HG02973 (cell line): ENCODE data around the gene UNC119B.
"Not testable (repeated sequence)": the region's sequence is repeated elsewhere in the genome, so short reads cannot be mapped to it uniquely, and the experiment has no call there.

ENCODE experiments used
- ATAC-seq: cut with Tn5 transposase; IDR thresholded peaks from one replicate; pipeline ENCODE4 v1.9.1; 2021; ENCODE audit warnings: moderate library complexity; ENCODE audit not compliant: unreplicated experiment

The UNC119B gene

DNA sequence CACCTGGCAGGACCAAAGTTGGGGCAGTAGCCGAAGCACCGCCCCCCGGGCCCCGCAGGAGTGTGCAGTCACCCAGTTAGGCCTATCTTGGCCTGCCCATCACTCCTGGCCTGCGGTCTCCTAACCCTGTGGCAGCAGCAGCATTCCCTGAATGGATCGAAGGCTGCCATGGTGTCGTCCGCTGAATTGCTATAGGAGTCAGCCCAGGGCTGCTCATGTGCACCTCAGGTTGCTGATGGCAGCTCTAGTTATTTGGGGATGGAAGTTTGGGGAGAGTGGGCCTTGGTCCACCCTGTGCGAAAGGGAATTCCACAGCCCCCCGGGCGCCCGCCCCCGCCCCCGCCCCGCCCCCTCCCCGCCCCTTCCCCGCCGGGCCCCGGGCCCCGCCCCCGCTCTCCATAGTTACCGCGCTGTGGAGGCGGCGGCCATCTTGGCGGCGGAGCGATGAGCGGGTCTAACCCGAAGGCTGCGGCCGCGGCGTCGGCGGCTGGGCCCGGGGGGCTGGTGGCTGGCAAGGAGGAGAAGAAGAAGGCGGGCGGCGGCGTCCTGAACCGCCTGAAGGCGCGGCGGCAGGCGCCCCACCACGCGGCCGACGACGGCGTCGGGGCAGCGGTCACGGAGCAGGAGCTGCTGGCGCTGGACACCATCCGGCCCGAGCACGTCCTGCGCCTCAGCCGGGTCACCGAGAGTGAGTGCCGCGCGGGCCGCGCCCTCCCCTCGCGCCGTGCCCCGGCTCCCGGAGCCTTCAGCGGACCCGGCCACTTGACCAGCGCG, at the start of gene UNC119B:
UNC119B (plus strand) TSS at position 428 of the 774 bp plus-strand sequence; CDS start at position 445, 17 bp downstream.
- ATAC-seq = peak; percentile 60

GRCh38 chr12:120661432-120661831, 48.8 kb upstream of the UNC119B start:
- ATAC-seq = no peak

- peak; percentile 81 for ATAC-seq
Observed at GRCh38 chr12:120662879-120663278, 47.4 kb upstream of the UNC119B start.

- no peak for ATAC-seq
Observed at GRCh38 chr12:120663741-120664140, 46.5 kb upstream of the UNC119B start.

DNA sequence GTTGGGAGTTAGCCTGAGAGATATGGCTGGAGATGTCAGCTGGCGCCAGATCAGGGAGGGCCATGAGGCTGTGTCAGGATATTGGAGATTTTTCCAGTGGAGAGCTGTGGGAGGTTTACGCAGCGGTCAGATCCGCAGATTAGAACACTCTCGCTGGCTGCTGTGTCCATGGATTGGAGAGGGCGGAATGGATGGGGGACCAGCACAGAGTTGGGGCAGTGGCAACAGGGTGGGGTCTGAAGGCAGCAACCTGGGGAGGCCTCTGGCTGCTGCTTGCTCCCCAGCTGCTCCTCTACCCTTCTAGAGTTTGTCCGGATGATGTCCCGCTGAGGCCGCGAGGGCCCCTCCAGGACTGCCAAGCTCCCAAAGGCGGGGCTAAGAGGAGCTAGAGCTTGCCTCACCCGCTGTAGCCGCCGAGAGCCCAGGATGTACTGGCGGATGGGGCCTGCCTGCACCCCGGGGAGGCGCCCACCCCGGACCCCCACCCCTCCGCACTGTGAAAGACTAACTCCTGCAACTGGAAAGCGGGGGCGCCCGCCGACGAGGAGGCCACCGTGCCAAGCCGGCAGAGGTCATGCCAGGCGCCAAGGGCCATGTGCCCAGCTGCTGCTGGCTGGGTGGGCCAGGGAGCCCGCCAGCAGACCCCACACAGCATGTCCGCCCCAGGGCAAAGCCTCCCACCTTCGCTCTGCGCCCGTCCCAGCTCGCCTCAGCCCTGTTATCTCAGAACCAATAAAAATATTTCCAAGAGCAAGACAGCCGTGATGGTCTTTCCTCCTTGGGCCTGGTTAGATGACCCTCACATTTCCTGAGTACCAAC, 43.5 kb upstream of the UNC119B start:
- ATAC-seq = no peak

- no peak for ATAC-seq
Observed at GRCh38 chr12:120668091-120668867, 42.0 kb upstream of the UNC119B start.

DNA sequence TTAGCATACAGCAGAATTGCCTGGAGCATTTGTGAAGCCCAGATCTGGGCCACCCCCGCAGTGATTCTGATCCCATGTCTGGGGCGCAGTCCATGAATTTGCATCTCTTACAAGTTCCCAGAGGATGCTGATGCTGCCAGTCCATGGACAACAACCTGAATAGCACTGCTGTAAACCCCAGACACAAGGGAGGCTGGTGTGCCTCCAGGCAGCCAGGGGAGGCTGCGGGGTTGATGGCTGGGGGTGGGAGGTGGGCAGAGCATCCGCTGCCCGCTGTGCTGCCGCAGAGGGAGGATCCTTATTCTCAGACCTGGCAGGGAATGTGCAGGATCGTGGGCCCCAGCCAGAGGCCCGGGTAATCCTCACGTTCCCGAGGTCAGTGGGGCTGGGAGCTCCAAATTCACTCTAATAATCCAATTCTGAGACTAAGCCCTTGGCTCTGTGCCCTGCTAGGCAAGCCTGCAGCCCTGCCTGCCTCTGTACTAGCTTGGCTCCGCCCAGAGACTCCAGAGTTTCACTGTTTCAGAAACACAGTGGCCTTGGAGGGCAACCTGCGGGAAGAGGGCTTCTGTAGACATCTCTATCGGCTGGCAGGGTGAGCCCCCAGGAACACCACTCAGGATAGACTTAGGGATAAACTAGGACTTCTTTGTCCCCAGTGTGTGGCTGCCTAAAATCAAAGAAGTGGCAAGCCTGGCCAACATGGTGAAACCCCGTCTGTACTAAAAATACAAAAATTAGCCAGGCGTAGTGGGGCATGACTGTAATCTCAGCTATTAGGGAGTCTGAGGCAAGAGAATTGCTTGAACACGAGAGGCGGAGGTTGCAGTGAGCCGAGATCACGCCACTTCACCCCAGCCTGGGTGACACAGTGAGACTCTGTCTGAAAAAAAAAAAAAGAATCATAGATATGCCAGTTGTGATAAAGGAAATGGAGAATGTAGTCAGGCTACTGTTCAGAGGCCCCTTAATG, 41.1 kb upstream of the UNC119B start:
- ATAC-seq = peak; percentile 59

GRCh38 chr12:120670237-120670636, 40.0 kb upstream of the UNC119B start:
- ATAC-seq = not testable (repeated sequence)

- ATAC-seq = no peak
Observed at GRCh38 chr12:120670667-120671066, 39.6 kb upstream of the UNC119B start.

GRCh38 chr12:120674097-120674636, 36.1 kb upstream of the UNC119B start:
- ATAC-seq = no peak

DNA sequence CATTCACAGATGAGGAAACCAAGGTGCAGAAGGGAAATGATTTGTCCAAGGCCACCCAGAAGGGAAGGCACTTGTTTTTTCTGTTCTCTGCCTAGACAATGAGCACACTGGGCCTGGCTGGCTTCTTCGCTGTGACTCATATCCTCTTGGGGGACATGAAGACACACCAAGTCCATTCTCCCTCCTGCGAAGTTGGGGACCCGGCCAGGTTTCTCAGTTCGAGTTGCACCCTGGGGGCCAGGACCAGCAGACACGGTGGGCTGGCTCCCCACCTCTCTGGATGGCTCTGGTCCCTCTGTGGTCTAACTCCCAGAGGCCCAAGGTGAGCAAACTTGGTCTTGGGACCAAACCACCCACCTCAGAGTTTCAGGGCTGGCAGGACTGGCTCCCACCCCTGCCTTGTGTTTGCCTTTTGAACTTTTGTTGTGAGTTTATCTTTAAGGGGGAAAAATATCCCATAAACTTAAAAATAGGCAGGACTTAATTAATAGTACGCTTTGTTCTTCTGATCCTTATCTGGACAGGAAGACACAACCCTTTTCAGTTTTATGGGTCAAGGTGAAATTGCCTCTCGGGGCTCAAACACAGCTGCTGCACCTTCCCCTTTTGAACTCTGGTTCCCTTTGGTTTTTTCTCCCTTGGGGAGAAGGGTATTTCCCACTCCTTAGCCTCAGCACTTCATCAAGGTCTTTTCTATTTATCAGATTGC, 32.3 kb upstream of the UNC119B start:
- no peak for ATAC-seq

DNA sequence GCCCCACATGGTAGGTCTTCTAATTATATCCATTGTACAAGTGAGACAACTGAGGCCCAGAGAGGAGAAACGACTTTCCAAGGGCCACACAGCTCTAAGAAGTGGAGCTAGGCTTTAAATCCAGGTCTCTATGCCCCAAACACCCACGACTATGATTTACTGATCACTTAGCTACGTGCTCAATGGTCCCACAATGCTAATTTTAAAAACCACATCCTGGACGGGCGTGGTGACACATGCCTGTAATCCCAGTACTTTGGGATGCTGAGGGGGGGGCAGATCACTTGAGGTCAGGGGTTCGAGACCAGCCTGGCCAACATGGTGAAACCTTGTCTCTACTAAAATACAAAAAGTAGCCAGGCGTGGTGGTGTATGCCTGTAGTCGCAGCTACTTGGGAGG, 31.7 kb upstream of the UNC119B start:
- ATAC-seq = no peak

DNA sequence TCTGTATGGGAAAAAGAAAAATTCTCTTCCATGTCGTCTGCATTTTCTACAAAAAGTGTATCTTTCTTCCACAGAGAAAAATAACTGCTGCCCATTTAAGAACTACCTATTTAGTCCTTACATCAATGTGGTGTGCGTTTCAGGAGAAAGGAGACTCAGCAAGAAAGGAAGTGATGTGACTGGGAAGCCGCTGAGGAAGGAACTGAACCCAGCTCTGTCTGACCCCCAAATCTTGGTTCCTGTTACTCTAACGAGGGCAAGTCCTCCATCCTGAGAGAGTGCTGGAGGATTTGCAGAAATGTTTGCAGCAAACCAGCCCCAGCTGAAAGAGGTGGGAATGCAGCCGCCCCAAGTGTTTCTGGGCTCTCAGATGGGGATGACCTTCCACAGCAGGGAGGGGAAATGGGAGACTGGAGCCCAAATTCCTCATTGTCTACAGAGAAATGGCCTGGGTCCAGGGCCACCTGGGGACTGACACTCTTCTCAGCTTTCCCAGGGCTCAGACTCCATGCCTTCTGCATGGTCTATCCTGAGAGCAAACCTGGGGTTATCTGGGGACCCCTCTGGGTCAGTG, 30.0 kb upstream of the UNC119B start:
- ATAC-seq = no peak

- no peak for ATAC-seq
Observed at GRCh38 chr12:120684523-120684932, 25.7 kb upstream of the UNC119B start.

DNA sequence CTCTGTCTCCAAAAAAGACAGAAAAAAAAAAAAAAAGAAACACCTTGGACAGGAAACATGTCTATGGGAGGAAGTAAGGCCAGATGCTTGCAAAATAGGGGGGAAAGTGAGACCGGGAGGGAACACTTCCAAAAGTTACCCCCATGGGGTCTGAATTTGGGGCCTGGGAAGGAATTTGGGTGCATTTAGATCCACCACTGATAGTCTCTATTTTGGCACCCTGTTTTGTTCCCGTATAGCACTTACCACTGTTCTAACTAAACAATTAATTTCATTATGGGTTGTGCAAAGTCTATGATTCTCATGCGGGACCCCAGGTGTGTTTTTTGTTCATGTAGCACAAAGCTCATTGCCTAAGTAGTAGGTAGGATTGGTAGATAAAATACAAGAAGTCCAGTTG, 24.7 kb upstream of the UNC119B start:
- ATAC-seq = no peak

DNA sequence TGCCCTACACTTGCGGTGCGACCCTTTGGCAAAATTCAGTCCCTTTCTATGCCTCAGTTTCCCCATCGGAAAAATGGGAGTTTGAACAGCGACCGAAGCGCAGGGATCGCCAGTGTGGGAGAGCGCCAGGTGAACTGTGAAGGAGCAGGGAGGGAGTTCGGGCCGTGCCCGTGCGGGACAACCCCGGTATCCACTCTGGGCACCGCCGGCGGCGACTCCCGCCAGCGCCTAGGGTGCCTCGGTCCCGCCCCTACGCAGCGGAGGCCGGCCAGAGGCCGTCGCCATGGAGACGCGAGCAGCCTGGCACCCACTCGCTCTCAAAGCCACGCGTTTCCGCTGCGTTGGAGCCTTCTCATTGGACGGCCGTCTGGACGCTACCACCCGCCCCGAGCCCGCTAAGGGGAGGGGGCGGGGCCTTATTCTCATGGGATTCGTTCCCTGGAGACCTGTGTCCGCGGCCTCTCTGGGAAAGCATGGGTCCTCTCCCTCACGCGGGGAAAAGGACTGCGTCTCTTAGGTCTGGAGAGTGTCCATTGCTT, 24.0 kb upstream of the UNC119B start:
- ATAC-seq = peak; percentile 68

- peak; percentile 60 for ATAC-seq
Observed at GRCh38 chr12:120686690-120687577, 23.3 kb upstream of the UNC119B start, which contains the start of gene MLEC. MLEC (plus strand) TSS chr12:120687149; CDS start chr12:120687297, 148 bp downstream.
